HEK293T (cell line): ENCODE measurements around the gene ME1.

Experiments used
- CTCF ChIA-PET: fragments of 350-600 bp; formaldehyde crosslinking; extraction: SDS; loops from one replicate; lab custom pipeline; 2021; ENCODE audit warnings: antibody characterized with exemption, inconsistent platforms; lab: Yijun Ruan, JAX
- POLR2A ChIA-PET: fragments of 350-600 bp; formaldehyde crosslinking; extraction: SDS; loops from one replicate; lab custom pipeline; 2020; ENCODE audit warnings: antibody characterized with exemption, inconsistent platforms; lab: Yijun Ruan, JAX
- DNase-seq: peaks from one replicate; pipeline ENCODE4 v3.0.0; 2012; ENCODE audit warnings: mixed read lengths; ENCODE audit errors: extremely low spot score
- ARNT ChIP-seq: fragments of 450-650 bp; IDR thresholded peaks from 2 replicates; pipeline ENCODE4 v1.6.1; 2017; ENCODE audit warnings: mild to moderate bottlenecking
- BHLHE40 ChIP-seq: fragments of 450-650 bp; IDR thresholded peaks from 2 replicates; pipeline ENCODE4 v1.6.1; 2016; ENCODE audit warnings: mild to moderate bottlenecking, moderate library complexity, borderline replicate concordance
- CTBP1 ChIP-seq: fragments of 450-650 bp; IDR thresholded peaks from 2 replicates; pipeline ENCODE4 v1.6.1; 2016; ENCODE audit warnings: borderline replicate concordance
- ELF4 ChIP-seq: fragments of 450-650 bp; IDR thresholded peaks from 2 replicates; pipeline ENCODE4 v1.6.1; 2017; ENCODE audit warnings: antibody characterized with exemption
- FOXA1 ChIP-seq: fragments of 450-650 bp; IDR thresholded peaks from 2 replicates; pipeline ENCODE4 v1.6.1; 2016; ENCODE audit warnings: mild to moderate bottlenecking
- FOXK2 ChIP-seq: fragments of 450-650 bp; IDR thresholded peaks from 2 replicates; pipeline ENCODE4 v1.6.1; 2016; ENCODE audit warnings: mild to moderate bottlenecking
- FOXM1 ChIP-seq: fragments of 450-650 bp; IDR thresholded peaks from 2 replicates; pipeline ENCODE4 v1.6.1; 2017; ENCODE audit warnings: mild to moderate bottlenecking, borderline replicate concordance
- HDGF ChIP-seq: fragments of 450-650 bp; IDR thresholded peaks from 2 replicates; pipeline ENCODE4 v1.6.1; 2017; ENCODE audit warnings: antibody characterized with exemption, borderline replicate concordance
- L3MBTL2 ChIP-seq: fragments of 450-650 bp; conservative IDR thresholded peaks from 2 replicates; pipeline ENCODE4 v1.6.1; 2016; ENCODE audit warnings: mild to moderate bottlenecking
- LEF1 ChIP-seq: fragments of 450-650 bp; IDR thresholded peaks from 2 replicates; pipeline ENCODE4 v1.6.1; 2017; ENCODE audit warnings: mild to moderate bottlenecking, borderline replicate concordance
- NFRKB ChIP-seq: fragments of 450-650 bp; IDR thresholded peaks from 2 replicates; pipeline ENCODE4 v1.6.1; 2016; ENCODE audit warnings: mild to moderate bottlenecking, moderate library complexity
- PKNOX1 ChIP-seq: fragments of 450-650 bp; IDR thresholded peaks from 2 replicates; pipeline ENCODE4 v1.6.1; 2016
- SP1 ChIP-seq: fragments of 450-650 bp; IDR thresholded peaks from 2 replicates; pipeline ENCODE4 v1.6.1; 2017
- SUZ12 ChIP-seq: fragments of 450-650 bp; IDR thresholded peaks from 2 replicates; pipeline ENCODE4 v1.6.1; 2016; ENCODE audit warnings: mild to moderate bottlenecking
- TARDBP ChIP-seq: fragments of 450-650 bp; IDR thresholded peaks from 2 replicates; pipeline ENCODE4 v1.6.1; 2016
- ZNF384 ChIP-seq: fragments of 450-650 bp; IDR thresholded peaks from 2 replicates; pipeline ENCODE4 v1.6.1; 2016

Gene ME1

GRCh38 chr6:83247471-83247870 lies 183.4 kb downstream of the ME1 start:
- TF ChIP-seq TARDBP (no peak), FOXA1 (no peak), CTBP1 (no peak), FOXK2 (no peak), ZNF384 (no peak), HDGF (no peak)
- no peak for DNase-seq
- ChIA-PET CTCF (no interaction called here), POLR2A (no interaction called here)

DNA sequence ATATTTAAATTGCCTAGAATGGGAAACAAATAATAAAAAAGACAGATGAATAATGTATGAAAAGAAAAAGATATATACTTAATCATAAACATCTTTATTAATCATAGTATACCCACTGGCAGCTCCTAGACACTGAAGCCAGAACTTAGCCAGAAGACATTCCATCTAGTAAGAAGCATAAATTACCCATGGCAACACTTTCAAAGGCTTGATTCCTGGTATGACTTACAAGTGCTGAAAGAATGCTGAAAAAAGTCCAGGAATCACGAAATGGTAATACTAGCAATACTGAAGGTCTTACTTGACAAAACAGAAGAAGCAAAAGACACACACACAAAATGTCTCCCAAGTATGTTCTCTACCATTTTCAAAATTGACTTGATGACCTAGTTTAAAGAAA lies 199.7 kb downstream of the ME1 start:
- DNase-seq, result no peak
- ChIA-PET CTCF (interaction anchor here (1.0 kb wide), 1 partner anchor 16 kb away, joined by 3 read pairs; no protein-coding TSS in a partner anchor), POLR2A (no interaction called here)
- TF ChIP-seq FOXK2, result no peak
- no peak for TF ChIP-seq NFRKB
- TF ChIP-seq HDGF, result no peak
- TF ChIP-seq FOXA1, result no peak
- no peak for TF ChIP-seq TARDBP
- TF ChIP-seq BHLHE40, result no peak
- TF ChIP-seq SP1, result no peak
- no peak for TF ChIP-seq CTBP1
- TF ChIP-seq L3MBTL2, result no peak
- TF ChIP-seq ELF4, result no peak
- TF ChIP-seq FOXM1, result no peak
- no peak for TF ChIP-seq PKNOX1
- TF ChIP-seq ARNT, result no peak
- TF ChIP-seq LEF1, result no peak
- TF ChIP-seq SUZ12, result no peak
- no peak for TF ChIP-seq ZNF384

- CTCF ChIA-PET, result no interaction called here
- POLR2A ChIA-PET, result no interaction called here
- DNase-seq, result no peak
Measured at GRCh38 chr6:83226517-83226916, 204.3 kb downstream of the ME1 start.

DNA sequence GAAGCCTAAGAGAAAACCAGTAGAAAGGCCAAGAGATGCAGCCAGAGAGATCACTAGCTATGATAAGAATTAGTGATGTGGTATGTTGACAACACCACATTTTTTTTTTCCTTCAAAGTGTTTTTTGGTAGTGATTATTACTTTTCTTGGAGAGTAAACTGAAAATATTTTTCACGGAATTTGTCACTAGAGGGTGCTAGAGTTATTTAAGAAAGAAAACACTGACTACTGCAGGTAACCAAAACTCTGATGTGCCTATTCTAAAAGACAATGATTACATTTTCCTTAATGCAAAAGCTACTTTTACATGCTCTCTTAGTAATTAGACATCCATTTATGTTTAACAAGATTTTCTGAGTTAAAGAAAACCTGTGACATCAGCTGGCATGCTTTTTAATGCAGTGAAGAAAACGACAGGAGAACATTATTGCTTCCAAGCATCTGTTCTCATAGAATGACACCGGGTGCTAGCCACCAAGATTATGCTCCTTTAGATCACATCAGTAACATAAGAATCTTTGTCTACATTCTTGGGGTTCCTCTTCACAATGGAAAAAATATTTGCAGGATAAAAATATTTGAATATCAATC lies 208.9 kb downstream of the ME1 start:
- ChIA-PET CTCF (interaction anchor here (0.7 to 3.4 kb wide), 5 partner anchors 13 to 291 kb away, joined by 3 to 44 read pairs (median 6); partner anchors contain the start of genes PRSS35 and UBE3D), POLR2A (no interaction called here)
- DNase-seq, result peak; percentile 9
- TF ChIP-seq PKNOX1 (no peak), HDGF (no peak), SP1 (no peak), FOXA1 (no peak), ZNF384 (no peak), TARDBP (no peak)

More at GRCh38 chr6:83226517-83226916, 204.3 kb downstream of the ME1 start:
- no peak for TF ChIP-seq SP1
- no peak for TF ChIP-seq BHLHE40
- TF ChIP-seq L3MBTL2, result no peak
- no peak for TF ChIP-seq PKNOX1
- no peak for TF ChIP-seq ELF4
- TF ChIP-seq ARNT, result no peak
- no peak for TF ChIP-seq SUZ12
- no peak for TF ChIP-seq FOXM1
- TF ChIP-seq FOXA1, result no peak
- no peak for TF ChIP-seq NFRKB
- TF ChIP-seq CTBP1, result no peak
- TF ChIP-seq HDGF, result no peak
- no peak for TF ChIP-seq LEF1
- no peak for TF ChIP-seq TARDBP
- no peak for TF ChIP-seq ZNF384
- TF ChIP-seq FOXK2, result no peak

DNA sequence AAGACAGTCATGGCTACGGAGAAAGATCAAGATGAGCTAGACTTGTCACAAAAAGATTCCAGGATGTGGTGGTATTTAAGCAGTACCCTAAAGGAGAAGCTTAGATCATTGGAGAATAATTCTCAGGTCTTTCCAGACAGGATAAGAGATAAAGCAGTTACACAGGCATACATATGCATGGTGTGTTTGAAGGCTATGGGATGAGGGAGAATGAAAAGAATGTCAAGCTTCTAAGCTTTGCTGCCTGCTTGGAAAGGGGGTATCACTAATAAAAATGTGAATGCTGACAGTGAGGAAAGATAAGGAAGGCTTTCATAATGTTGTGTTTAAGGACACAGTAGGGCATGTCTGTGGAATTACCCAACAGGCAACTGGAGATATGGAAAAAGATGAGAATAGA lies 209.6 kb downstream of the ME1 start:
- ChIA-PET POLR2A (no interaction called here), CTCF (interaction anchor here (0.7 to 3.4 kb wide), 5 partner anchors 20 to 315 kb away, joined by 3 to 44 read pairs (median 6); partner anchors contain the start of genes PRSS35 and UBE3D)
- DNase-seq, result no peak
- TF ChIP-seq ARNT, result no peak
- no peak for TF ChIP-seq BHLHE40
- TF ChIP-seq NFRKB, result no peak
- no peak for TF ChIP-seq SUZ12
- no peak for TF ChIP-seq PKNOX1
- TF ChIP-seq FOXK2, result no peak
- no peak for TF ChIP-seq SP1

DNA sequence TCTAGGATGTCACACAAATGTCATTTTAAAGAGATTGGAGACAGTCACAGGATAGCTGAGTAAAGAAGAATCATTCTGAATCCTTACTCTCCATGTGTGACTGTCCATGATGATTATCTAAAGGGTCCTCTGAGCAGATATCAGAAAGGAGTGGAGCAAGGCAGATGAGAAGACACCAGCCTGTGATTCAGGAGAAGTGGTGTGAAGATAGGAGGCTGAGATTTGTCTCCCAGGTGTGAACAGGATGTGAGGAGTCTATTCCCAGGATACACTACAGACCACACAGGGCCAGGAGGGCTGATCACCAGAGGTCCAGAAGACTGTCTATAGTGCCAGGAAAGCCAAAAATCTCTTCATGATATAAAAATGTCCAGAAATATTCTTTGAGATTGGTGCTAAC lies 210.7 kb downstream of the ME1 start:
- CTCF ChIA-PET, result interaction anchor here (0.6 to 2.7 kb wide), 5 partner anchors 154 to 1567 kb away, joined by 3 to 11 read pairs (median 4); partner anchors contain the start of gene UBE3D
- no peak for DNase-seq
- POLR2A ChIA-PET, result no interaction called here
- TF ChIP-seq ZNF384, result no peak
